ENCODE results near the gene MAP2K4.

DNA sequence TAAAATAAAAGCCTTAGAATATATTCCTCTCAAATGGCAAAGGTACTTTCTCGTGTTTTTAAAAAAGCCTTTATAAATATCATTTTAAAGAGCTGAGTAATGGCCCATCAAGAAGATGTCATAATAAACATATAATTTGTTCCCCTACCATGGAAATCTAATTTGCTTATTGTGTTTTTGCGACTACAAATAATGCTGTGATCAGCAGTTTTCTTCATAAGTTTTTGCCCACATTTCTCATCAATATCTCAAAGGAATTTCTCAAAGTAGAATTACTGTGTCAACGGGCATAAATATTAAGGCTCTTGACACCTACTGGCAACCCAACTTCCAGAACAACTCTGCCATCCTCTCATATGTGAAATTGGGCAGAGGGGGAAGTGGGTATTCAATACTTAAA is 40.9 kb upstream of the MAP2K4 start:
- TF ChIP-seq GABPA (IDR thresholded peaks at IDR 0.05; ENCODE audit: borderline replicate concordance, insufficient read depth, low read length) (no peak), CTCF (IDR thresholded peaks at IDR 0.05; ENCODE audit: control extremely low read depth in 1 of 3, insufficient read depth in 1 of 3, low read depth in 1 of 3, low read length in 3 of 3) (no peak), CREB1 (IDR thresholded peaks at IDR 0.05) (no peak), POLR2A (IDR thresholded peaks at IDR 0.05; ENCODE audit: control extremely low read depth in 1 of 2, low read depth in 2 of 2, low read length in 2 of 2) (no peak), POLR2AphosphoS5 (IDR thresholded peaks at IDR 0.05; ENCODE audit: low read depth, low read length) (no peak), SP1 (IDR thresholded peaks at IDR 0.05; ENCODE audit: low read depth, low read length) (no peak), SIRT6 (IDR thresholded peaks at IDR 0.05; ENCODE audit: low read length) (no peak), EP300 (IDR thresholded peaks at IDR 0.05; ENCODE audit: borderline replicate concordance in 1 of 2, low read depth in 2 of 2, low read length in 2 of 2) (no peak), CHD2 (IDR thresholded peaks at IDR 0.05; ENCODE audit: low read length) (no peak), BCL11A (IDR thresholded peaks at IDR 0.05; ENCODE audit: low read depth in 2 of 2, low read length in 2 of 2) (no peak), JUND (IDR thresholded peaks at IDR 0.05; ENCODE audit: low read length) (no peak), TAF1 (IDR thresholded peaks at IDR 0.05; ENCODE audit: low read depth, low read length) (no peak)
